HG03378 (cell line): ENCODE measurements around the gene RTN4RL1.

Experiments used
- ATAC-seq: cut with Tn5 transposase; IDR thresholded peaks from one replicate; pipeline ENCODE4 v1.9.1; 2021; ENCODE audit warnings: mild to moderate bottlenecking, moderate library complexity; ENCODE audit not compliant: unreplicated experiment

RTN4RL1 gene

DNA sequence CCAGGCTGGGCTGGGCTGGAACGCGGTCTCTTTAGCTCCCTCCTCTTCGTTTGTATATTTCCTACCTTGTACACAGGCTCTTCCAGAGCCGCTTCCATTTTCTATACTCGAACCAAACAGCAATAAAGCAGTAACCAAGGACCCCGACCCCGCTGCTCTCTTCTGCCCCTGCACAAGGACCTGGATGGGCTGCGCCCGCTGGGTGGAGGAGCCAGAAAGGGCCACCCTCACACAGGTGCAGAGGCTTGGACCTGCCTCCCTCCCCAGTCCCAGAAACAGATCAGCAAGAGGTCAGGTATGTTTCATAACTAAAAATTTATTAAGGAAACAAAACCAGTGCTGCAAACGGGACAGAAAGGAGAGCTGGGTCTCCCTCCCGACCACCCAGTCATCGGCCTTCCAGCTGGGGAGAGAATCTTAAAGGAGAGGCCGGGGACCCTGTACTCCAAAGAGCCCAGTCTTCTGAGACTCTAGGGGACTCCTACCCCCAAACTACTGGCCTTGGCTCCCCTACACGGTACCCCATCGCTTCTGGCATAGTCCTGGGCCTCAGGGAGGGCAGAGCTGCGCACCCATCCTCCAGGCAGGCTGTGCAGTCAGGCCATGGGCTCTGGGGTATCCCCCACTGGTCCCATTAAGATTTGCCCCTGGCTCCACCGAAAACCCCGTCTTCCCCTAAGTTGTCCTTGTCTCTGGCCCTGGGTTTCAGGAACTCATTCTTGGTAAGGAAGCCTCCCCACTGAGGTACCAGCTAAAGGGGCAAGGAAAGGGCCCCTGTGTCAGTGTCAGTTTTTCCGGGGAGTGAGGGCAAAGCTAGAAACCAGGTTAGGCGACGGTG lies 34.6 kb upstream of the RTN4RL1 start:
- ATAC-seq = no peak

GRCh38 chr17:2058586-2059546 lies 33.7 kb upstream of the RTN4RL1 start:
- ATAC-seq = no peak

DNA sequence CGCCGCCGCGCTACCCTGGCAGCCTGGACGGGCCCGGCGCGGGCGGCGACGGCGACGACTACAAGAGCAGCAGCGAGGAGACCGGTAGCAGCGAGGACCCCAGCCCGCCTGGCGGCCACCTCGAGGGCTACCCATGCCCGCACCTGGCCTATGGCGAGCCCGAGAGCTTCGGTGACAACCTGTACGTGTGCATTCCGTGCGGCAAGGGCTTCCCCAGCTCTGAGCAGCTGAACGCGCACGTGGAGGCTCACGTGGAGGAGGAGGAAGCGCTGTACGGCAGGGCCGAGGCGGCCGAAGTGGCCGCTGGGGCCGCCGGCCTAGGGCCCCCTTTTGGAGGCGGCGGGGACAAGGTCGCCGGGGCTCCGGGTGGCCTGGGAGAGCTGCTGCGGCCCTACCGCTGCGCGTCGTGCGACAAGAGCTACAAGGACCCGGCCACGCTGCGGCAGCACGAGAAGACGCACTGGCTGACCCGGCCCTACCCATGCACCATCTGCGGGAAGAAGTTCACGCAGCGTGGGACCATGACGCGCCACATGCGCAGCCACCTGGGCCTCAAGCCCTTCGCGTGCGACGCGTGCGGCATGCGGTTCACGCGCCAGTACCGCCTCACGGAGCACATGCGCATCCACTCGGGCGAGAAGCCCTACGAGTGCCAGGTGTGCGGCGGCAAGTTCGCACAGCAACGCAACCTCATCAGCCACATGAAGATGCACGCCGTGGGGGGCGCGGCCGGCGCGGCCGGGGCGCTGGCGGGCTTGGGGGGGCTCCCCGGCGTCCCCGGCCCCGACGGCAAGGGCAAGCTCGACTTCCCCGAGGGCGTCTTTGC lies 32.8 kb upstream of the RTN4RL1 start:
- ATAC-seq = no peak

- no peak for ATAC-seq
Observed at GRCh38 chr17:2057175-2057759, 32.1 kb upstream of the RTN4RL1 start.

- no peak for ATAC-seq
Observed at GRCh38 chr17:2056206-2057174, 31.4 kb upstream of the RTN4RL1 start.

GRCh38 chr17:2055292-2056205 lies 30.4 kb upstream of the RTN4RL1 start:
- ATAC-seq = no peak

- ATAC-seq = no peak
Observed at GRCh38 chr17:2054512-2055291, 29.6 kb upstream of the RTN4RL1 start, which contains the start of gene HIC1. Gene HIC1, plus strand, starts transcription at chr17:2055103. Its CDS starts 1,588 bp downstream, at chr17:2056691.

- ATAC-seq = no peak
Observed at GRCh38 chr17:2054262-2054511, 29.1 kb upstream of the RTN4RL1 start.

DNA sequence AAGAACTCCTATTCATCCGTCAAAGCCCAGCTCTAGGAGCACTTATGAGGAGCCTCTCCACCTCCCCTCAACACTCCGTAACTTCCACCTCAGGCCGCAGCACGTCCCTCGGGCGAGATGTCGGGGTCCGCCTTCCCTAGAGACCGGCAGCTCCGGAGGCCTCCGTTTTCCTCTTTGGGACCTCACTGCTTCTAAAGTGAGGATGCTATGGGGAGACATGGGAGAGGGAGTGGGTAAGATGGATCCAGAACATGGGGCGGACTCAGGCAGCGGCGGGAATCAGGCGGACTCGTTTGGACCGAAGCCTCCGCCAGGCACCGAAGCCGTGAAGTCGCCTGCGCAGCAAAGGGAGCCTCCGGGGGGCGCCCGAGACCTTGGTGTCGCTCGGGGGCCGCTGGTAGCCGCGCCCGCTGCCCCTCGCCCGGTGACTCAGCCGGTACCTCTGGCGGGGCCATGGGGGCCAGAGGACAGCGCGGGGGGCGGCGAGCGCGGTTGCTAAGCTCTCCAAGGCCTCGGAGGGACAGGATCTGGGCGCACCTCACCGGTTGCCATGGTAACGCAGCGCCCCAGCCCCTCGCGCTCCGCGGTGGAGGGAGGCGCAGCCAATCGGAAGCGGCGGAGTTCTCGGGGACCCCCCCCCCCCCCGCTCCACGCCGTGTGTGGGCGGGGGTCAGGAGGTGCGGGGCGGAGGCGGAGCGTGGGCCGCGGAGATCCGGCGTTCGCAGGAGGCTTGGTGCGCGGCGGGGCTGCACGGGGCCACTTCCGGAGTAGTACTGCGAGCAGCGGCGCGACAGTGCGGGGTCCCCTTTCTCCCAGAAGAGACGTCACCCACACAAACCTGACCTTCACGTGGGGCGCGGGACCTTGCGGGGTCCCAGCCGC lies 28.5 kb upstream of the RTN4RL1 start:
- ATAC-seq = no peak

DNA sequence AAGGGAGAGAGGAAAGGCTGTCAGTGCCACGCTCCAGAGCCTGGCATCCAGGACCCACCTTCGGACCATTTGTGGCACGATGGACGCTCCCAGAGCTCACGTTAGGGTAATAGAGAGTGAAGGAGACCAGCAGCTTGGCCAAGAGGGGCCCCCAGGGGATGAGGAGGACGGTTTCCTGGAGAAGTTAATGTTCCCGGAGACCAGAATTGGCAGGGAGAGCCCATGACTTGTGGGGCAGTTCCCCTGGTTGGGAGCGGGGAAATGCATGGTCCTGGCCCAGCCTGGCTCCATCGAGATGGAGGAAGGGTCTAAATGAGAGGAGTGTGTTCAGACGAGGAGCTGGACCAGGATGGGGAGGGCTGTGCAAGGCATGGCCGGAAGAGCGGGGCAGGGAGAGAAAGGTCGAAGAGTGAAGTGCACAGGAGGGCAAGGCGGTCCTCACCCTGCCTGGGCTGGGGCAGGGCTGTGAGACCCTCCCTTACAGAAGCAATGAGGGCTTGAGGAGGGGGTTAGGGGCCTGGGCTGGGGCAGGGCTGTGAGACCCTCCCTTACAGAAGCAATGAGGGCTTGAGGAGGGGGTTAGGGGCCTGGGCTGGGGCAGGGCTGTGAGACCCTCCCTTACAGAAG lies 26.9 kb upstream of the RTN4RL1 start:
- ATAC-seq = no peak

- no peak for ATAC-seq
Observed at GRCh38 chr17:2051061-2051932, 26.2 kb upstream of the RTN4RL1 start.

DNA sequence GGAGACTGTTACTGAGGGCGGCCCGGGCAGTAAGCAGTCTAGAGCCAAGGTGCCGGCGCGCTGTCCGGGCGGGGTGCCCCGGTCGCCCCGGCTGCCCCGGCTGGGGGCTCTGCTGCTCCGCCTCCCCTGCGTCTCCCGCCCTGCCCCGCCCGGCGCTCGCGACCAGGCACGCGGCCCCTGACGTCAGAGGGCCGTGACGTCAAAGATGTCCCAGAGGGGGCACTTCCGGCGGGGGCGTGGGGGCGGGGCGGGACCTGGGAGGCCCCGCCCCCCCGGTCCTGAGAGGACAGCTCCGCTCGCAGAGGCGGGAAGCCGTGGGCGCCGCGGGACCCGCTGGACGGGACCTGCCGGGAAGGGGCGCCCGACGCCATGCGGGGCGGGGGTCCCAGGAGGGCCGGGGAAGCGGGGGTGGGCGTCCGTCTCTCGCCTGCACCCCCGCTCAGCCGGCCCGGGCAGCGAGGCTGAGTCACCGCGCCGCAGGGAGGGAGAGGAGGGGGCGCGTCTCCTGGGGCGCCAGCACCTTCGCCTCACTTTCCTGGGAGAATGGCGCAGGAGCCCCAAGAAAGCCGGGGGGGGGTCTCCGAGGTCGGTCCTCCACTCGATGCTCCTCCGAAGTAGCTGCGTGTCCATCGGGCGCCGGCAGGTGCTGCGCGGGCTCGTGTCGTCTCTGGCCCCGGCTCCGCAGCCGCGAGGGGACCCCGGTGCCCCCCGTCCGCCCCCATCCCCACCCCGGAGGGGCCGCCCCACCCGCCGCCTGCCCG lies 25.3 kb upstream of the RTN4RL1 start:
- no peak for ATAC-seq

- peak; percentile 46 for ATAC-seq
Observed at GRCh38 chr17:2049333-2050299, 24.5 kb upstream of the RTN4RL1 start.
